Islet of Langerhans (tissue), 1 donor: ENCODE measurements around the gene KLHDC3.

Experiments used
- FAIRE-seq: peaks from one replicate; lab custom pipeline; 2011; peaks lifted over from hg19 to GRCh38; lab: Jason Lieb, UNC

KLHDC3 gene, protein sequence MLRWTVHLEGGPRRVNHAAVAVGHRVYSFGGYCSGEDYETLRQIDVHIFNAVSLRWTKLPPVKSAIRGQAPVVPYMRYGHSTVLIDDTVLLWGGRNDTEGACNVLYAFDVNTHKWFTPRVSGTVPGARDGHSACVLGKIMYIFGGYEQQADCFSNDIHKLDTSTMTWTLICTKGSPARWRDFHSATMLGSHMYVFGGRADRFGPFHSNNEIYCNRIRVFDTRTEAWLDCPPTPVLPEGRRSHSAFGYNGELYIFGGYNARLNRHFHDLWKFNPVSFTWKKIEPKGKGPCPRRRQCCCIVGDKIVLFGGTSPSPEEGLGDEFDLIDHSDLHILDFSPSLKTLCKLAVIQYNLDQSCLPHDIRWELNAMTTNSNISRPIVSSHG

DNA sequence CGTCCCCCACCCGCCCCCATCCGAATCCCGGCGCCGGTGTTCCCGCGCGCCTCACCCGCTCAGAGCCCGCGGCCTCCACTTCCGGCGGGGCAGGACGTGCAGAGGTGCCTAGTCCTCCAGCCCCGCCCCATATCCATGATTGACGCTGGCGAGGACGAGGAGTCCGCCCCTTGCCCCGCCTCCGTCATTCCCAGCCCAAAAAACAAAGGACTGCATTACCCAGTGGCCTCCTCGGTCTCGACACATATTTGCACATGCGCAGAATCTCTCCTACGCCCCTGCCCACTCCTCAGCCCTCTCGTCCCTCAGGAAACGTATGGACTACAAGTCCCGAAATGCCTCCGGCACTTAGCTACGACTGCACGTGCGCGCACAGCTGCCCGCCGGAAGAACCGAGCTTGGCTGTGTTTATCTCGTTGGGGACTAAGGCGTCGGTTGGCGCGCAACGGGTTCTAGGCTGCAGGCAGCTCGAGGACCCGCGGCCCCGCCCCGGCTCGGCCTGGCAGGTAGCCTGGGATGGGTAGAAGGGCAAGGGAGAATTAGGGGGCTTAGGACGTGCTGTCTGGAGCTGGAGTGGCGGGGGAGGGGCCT, at the start of gene KLHDC3, which contains the start of gene MEA1:
Gene KLHDC3 (plus strand): TSS at position 407 of the 591 bp plus-strand sequence. CDS start 2,944 bp downstream, outside the sequence.
Gene MEA1 (minus strand): TSS at position 104 of the 591 bp plus-strand sequence. CDS start 133 bp downstream, outside the sequence.
- FAIRE-seq = peak; percentile 96

DNA sequence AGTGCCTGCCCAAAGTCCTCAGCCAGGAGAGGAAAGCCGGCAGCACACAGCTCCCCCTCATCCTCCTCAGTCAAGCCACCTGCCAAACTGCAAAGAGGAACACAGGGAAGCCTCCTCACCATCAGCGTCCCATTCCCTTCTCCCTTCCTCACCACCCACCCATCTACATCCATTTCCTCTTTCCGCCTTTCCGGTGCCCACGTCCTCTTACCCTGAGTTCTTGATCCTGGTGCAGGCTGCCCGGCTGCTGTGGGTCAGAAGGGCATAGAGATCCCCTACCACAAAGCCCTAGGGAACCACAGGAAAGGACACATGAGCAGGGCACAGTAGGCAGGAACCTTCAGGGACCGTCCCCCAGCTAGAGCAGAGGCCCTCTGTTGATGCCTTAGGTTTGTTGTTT, 47.5 kb upstream of the KLHDC3 start:
- no peak for FAIRE-seq

DNA sequence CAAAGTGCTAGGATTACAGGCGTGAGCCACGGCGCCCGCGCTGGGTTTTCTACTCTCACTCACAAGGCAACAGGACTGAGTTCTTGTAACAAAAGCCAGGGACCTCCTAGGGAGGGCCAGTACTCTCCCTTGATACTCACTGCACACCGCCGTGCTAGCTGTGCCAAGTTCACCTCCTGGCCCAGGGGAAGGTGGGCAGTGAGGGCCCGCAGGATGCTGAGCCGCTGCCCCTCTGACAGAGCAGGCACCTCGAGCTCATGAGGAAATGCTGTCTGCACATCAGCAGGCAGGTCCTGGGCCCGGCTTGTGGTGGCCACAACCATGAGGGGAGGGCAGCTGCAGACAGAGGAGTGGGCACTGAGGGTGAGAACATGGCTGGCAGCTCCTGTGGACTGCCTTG, 46.8 kb upstream of the KLHDC3 start:
- FAIRE-seq = no peak

DNA sequence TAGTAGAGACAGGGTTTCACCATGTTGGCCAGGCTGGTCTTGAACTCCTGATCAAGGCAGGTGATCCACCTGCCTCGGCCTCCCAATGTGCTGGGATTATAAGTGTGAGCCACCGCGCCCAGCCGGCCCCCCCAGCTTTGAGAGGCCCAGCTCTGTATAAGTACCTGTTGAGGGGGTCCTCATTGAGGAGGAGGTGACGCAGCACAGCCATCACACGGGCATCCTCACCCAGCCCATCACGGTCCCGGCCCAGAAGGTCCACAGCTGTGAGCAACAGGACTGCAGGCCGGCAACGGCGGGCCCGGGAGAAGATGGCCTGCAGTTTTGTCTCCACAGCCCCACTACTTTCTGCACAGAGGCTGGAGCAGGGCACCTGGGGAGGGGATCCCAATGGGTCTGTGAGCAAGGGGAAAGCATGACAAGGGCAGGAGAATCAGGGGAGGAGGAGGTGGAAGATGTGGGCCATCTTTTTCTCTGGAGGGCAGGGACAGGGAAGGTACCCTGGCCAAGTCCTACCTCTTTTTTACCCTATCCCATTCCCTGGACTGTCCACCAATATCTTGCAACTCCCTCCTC, 45.8 kb upstream of the KLHDC3 start:
- no peak for FAIRE-seq

DNA sequence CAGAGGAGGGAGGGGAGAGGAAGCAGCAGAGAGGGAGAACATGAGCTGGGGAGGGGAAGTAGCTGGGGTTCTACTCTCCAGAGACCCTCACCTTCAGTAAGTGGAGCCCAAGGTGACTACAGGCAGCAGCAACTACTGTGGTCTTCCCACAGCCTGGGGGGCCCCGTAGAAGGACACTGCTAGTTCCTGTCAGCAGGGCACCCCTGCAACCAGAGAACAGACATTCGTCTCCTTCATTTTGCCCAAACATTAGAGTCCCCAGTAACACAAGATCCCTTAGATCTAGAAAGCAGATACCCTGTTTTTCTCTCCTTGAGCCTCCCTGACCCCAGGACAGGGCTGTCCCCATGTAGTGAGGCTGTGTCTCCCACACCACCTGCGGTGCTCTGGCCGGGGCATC, 45.3 kb upstream of the KLHDC3 start:
- no peak for FAIRE-seq

DNA sequence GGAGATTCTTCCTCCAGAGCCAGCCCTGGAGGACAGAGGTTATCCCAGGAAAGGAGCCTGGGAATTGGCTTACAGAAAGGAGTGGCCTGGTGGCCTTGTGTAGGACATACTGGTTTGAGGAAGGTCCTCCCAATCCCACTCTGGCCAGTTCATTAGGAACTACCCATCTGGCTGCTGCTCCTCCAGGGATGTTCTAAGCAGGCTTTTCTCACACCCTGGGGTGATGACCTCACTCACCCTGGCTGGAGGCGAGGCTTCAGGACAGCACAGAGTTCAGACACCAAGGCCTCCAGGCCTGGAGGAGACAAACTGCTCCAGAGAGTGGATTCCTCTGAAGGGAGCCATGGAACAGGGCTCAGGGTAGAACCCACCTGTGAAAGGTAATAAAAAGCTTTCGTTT, 44.6 kb upstream of the KLHDC3 start:
- FAIRE-seq = no peak

DNA sequence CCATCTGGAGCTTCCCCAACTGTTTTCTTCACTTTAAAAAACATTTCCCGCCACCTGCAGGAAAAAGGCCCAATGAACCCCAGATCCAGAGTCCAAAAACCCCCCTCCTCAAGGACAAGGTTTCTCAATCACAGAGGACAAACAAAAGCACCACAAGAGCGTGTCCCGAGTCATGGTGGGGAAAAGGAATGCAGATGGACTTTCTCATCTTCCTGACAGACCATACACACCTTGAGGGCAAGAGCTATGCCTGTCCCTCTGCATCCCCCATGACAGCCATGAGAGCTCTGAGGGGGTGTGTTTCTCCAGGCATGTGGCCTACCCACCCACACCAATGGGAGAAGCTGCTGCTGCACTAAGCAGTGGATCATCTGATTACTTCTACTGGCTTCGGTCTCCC, 44.1 kb upstream of the KLHDC3 start:
- FAIRE-seq = no peak

DNA sequence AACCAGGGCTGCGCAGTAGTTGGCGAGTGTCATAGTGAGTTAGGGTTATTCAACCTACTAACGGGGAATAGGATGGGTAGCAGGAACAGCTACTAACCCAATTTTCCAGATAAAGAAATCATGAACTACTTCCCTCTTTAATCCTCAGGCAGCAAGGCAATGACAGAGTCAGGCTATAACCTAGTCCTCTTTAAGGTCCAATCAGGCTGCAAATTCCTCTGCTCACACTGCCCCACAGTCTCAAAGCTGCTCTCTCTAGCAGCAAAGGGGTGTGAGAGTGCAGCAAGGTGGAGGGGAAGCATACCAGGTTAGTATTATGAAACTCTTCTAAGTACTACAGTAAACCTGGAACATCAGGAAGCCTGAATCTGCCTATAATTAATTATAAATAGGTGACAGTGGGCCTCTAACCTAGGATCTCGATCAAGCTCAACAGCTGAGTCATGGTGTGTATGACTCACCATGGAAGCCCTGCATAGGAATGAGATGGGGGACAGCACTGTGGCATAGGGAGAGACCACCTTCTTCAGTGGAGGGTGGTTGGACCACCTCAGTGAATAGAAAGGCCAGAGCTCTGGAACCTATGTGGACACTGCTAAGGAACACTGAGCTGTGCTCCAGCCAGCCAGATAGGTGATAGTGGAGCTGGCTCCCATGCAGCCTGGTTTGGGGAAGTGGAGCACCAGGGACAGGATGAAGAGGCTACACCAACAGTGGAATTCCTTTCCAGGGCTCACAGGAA, 43.0 kb upstream of the KLHDC3 start:
- no peak for FAIRE-seq

DNA sequence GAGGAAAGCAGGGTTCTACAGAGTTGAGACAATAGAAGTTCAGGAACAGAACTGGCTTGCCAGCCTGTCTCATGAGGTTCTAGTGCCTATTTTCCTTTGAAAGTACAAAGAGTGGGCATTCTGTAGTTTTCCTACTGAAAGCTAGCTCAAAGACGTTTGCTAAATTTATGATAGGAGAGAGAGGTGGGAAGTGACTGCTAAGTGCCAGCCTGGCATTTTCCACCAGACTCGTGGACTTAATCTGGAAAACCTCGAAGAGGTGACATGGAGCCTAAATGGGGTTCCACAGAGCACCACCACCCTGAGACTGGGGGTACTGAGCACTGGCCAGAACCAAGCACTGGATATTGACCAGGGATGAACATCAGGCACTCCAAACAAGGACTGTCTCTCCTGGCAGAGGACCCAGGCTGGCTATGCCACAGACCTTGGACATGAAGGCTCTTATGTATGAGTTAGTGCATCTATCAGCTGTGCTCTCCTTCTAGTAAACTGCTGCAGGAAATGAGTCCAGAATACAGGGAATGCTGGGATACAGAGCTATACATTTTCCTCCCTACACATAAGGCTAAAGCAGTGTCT, 42.2 kb upstream of the KLHDC3 start:
- FAIRE-seq = no peak

DNA sequence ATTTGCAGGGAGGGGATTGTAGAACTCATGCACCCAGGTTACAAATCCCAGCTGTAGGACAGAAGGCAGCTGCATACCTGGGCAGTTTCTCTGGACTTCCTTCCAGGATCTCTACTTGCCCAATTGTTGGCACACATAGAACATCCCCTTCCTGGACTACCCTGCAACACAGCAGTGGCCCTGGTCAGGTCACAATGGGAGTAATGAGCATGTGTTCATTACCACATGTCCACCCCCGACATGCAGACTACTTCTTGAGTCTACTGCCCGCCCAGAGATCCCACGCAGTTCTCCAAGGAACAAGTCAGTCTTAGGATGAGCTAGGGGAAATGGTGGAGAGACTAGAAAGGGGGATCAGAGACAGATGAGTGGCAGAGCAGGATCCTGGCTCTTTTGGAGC, 40.1 kb upstream of the KLHDC3 start:
- no peak for FAIRE-seq

DNA sequence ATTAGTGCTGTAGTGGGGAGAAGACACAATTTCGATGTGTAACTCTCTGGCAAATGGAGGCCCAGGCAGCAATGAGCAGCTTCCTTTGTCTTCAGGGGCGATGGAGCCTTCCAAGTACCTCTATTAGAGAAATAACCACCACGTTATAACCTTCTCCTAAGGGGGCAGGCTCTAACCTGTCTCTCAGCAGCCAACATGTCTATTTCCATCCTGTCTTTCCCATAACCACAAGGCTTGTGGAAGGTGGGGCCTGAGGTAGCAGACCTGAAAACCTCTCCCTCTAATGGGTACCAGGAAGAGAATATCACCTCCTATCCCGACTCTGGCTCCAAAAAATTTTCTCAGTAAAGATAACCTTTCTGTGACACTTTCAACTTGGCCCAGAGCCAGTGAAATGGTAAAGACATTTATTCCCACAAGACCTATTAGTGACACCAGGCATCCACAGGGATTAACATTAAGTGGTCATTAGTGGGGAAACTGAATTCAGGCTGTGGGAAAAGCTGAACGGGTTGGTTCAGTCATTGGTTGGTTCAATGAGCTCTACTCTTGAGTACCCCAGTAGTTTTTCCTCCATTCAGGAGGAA, 39.0 kb upstream of the KLHDC3 start:
- no peak for FAIRE-seq

DNA sequence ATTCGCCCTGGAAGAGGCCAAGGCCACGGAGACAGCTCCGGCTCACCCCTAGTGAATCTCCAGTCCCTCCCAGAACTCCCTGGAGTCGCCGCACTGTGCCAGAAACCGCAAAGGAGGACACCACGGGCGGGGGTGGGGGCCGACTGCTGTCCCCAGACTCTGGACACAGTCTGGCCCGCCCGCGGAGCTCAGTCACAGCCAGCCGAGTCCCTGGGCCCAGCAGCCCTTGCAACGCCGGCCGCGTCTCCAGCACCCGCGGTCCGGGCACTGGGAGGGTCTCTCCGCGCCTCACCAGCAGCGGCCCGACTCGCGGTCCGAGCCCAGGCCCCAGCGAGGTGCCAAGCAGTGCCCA, 35.6 kb upstream of the KLHDC3 start:
- FAIRE-seq = no peak

DNA sequence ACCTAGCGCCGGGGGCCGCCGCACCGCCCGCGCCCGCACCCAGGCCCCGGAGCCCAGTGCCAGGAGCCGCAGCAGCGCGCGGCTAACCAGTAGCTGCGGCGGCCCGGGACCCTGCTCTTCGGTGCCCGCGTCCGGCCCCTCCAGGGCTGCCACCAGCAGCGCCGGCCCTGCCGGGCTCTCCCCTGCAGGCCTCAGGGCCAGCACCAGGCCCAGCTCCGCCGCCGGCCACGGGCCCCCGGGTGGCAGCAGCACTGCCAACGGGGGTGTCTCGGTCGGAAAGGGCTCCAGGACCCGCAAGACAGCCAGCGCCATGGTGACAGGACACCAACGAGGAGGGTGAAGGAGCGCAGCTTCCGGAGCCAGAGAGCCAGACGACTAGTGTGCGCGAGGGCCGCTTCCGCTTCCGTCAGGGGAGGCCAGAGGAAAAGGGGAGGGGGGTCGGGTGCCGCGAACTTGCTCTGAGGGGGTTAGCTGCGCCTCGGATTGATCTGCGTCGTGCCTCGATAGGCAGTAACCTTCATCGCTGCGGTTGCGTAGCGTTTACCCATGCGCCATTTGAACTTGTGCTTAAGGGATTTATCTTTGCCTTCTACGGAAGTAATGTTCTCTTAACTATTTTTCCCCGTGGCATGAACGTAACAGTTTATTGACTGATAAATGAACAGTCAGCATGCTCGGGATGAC, 35.1 kb upstream of the KLHDC3 start, which contains the start of gene PEX6:
Gene PEX6 (minus strand): TSS at position 343 of the 684 bp plus-strand sequence. CDS start 31 bp downstream, at position 312.
- FAIRE-seq = no peak

DNA sequence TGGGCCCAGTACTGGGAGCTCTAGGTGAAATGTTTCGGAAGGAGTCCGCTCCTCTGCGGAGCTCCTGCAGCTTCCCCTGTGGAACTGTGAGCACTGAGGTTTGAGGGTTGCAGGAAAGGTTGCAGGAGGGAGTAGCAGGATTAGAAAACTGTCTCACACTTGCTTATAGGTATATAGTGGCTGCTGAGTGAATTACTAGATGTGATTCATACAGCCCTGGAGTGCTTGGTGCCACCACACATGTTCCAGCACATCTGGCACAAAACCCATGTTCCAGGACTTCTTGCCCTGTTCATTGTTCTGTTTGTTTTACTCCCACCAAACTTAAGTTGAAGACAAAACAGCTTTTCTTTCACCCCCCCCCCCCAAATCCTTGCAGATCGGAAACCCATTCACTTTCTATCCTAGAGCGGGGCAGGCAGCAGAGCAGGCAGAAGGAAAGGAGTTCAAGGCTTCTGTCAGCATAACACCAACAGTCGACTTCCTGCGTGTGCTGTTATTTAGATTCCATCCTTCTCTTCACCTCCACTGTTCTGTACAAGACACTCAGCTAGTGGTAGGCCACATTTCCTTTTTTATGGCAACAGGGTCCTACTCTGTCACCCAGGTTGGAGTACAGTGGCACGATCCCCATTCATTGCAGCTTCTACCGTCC, 34.4 kb upstream of the KLHDC3 start:
- no peak for FAIRE-seq

DNA sequence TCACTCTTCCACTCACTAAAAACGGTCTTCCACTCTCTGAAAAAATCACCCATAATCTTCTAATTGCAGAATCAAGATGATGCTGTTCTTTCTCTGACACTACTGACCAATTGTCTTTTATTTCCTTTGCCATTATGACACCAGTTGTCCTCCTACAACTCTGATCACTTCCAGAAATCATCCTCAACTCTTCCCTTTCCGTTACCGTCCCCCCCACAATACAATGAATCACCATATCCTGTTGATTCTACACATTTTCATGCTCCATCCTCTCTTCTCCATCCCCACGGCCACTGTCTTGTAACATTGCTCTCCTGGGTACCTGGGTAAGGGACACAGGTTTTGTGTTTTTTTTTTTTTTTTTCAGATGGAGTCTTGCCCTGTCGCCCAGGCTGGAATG, 32.2 kb upstream of the KLHDC3 start:
- FAIRE-seq = no peak

DNA sequence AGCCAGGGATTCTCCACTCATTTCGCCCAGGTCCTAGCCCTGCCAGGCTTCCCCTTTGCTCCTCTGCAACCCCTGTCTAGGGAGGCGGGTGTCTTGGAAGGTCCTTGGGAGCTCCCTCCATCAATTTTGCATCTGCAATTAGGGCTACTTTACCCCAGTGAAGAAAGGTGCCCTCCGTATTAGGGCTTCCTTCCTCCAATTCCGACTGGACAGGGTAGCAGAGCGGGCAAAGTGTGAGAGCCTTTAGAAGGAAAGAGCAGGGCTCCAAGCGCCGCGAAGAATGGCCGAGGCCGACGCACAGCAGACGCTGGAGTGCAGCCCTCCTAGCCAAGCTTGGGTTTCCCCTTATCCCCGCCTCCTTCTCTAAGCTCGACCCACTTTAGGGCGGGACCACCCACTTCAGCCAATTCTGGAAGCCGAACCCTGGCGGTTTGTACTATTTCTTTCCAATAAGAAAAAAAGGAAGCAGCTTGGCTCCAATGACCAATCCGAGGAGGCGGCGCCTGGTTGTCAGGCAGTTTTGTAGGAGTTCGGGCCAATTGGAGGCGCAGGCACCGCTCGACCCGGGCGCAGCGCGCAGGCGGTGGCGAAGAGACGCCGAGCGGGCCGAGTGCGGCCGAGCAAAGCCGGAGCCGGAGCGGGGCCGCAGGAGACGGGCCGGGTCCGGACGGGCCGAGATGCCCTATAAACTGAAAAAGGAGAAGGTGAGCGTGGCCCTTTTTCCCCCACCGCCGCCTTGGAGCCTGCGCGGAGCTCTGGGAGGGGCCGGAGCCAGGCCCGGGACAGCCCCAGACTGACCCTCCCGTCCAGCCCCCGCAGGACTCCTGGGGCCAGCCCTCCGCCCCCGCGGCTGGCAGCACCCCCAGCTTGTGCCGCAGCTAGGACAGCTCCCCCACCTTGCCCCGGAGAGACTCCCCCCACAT, 29.8 kb upstream of the KLHDC3 start, which contains the start of gene PPP2R5D:
Gene PPP2R5D (plus strand): TSS at position 570 of the 923 bp plus-strand sequence. CDS start 108 bp downstream, at position 678.
- FAIRE-seq = peak; percentile 83

DNA sequence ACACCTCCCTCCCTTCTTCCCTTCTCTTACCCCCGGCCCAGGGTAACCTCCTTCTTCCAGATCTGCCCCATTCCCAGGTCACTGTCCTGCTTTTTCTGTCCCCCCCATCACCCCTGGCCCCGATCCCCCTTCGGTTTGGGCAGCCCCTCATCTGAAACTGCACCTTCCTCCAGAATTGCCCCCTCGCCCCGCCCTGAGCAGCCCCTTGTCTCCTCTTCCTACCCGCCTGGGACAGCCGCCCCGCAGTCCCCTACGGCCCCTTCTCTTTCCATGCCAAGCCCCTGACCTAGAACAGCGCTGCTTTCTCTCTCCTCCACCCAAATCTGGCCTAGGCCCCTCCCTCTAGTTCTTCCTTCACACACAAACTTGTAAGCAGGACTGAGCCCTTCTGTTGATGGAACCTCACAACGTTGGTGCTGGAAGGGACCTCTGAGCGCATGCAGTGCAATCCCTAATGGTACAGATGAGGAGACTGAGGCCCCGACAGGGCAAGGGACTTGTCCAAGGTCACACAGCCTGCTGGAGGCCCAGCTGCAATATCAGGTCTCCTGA, 29.0 kb upstream of the KLHDC3 start:
- FAIRE-seq = no peak

DNA sequence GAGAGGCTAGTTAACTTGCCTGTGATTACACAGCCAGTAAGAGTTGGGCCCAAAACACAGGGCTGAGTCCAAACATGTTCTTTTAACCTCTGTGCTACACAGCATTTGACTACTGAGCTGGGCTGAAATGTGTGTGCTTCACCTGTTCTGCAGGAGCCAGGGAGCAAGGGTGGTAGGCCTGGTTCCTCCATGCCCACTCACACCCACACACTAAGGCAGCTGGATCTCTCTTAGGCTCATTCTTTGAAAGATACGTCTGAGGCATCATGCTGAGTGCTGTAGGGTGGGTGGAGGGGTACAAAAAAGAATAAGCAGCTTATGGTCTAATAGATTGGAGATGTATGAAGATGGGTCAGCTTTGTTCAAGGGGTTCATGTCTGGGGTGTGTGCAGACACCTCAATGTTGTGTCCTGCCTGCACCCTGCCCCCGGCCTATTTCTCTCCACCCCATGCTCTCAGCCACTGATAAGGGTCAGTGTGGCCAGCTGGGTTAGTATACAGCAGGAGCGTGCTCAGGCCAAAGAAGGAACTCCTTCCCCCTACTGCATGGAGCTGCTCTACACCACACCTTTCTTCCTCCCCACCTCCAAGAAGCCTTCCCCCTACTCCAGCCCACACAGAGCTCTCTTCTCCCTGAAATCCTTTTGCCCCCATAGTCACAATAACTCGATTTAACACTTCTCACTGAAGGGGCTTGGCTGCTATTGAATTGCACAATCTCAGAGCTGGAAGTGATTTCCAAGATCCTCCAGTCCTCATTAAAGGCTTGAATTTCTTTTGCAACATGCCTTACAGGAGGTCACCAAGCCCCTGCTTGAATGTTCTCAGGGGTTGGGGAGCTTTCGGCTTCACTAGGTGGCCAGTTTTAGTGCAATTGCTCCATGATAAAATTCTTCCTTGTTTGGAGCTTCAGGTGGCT, 26.3 kb upstream of the KLHDC3 start:
- no peak for FAIRE-seq
